Left ventricle myocardium superior (tissue), 1 donor: ENCODE results near the gene FABP7. TPM values are rescaled to one million over a fixed set of nuclear protein-coding genes. Genes with fewer than 3 reads are reported as not detected.

Experiments
- ATAC-seq: fragments of 200-7000 bp; cut with Tn5 transposase; one replicate; pipeline ENCODE4 v1.9.1; 2020; ENCODE audit warnings: mild to moderate bottlenecking, moderate library complexity
- DNase-seq: peaks from one replicate; pipeline ENCODE4 v3.0.0-alpha.2; 2020
- intact Hi-C: fragments of 100-400 bp; cut with micrococcal nuclease; formaldehyde crosslinking; loops from one replicate; pipeline ENCODE4 v1.11.0; 2022
- total RNA-seq: library from RNA; stranded (reverse); fragmentation: NEBNext Ultra II Directional; extraction: Animal tissue kit (Norgen Biotek cat#: 25700); gene quantifications from one replicate; pipeline ENCODE4 v1.2.1, GENCODE V29; 2021
- donor health status: DM: no; HTN: yes; CAD: no; lungs with severe emphysema.

The FABP7 gene
- total RNA-seq, 1 donor from 2014 or later, result not detected

GRCh38 chr6:122753688-122754056 is 25.8 kb upstream of the FABP7 start:
- ATAC-seq, result peak; percentile 59
- intact Hi-C loops, result no loop called here

GRCh38 chr6:122754191-122754731 is 25.3 kb upstream of the FABP7 start:
- no peak for ATAC-seq
- intact Hi-C loops, result no loop called here

More at GRCh38 chr6:122753688-122754056, 25.8 kb upstream of the FABP7 start:
- no peak for DNase-seq

GRCh38 chr6:122755901-122756300 is 23.6 kb upstream of the FABP7 start:
- intact Hi-C loops, result no loop called here
- DNase-seq (no peak), ATAC-seq (no peak)

More at GRCh38 chr6:122754191-122754731, 25.3 kb upstream of the FABP7 start:
- DNase-seq, result no peak

GRCh38 chr6:122758927-122759334 is 20.6 kb upstream of the FABP7 start:
- intact Hi-C loops, result no loop called here
- DNase-seq (no peak), ATAC-seq (no peak)

GRCh38 chr6:122760330-122760729 is 19.2 kb upstream of the FABP7 start:
- no peak for DNase-seq
- no peak for ATAC-seq
- intact Hi-C loops, result no loop called here

- ATAC-seq (no peak), DNase-seq (no peak)
- intact Hi-C loops, result no loop called here
These were observed 13.3 kb upstream of the FABP7 start for GRCh38 chr6:122766256-122766655.

- no peak for ATAC-seq
- intact Hi-C loops, result no loop called here
These were observed 8.5 kb upstream of the FABP7 start for GRCh38 chr6:122770835-122771601.

GRCh38 chr6:122772724-122773415 is 6.6 kb upstream of the FABP7 start:
- intact Hi-C loops, result no loop called here
- ATAC-seq, result no peak
- no peak for DNase-seq

More at GRCh38 chr6:122770835-122771601, 8.5 kb upstream of the FABP7 start:
- DNase-seq, result no peak

GRCh38 chr6:122775975-122776374 is 3.5 kb upstream of the FABP7 start:
- intact Hi-C loops, result no loop called here
- no peak for ATAC-seq
- DNase-seq, result no peak

- intact Hi-C loops, result no loop called here
- DNase-seq (no peak), ATAC-seq (no peak)
These were observed 1.2 kb upstream of the FABP7 start for GRCh38 chr6:122778302-122778701.

GRCh38 chr6:122778985-122779661 is 393 bp upstream of the FABP7 start:
- DNase-seq (no peak), ATAC-seq (no peak)
- intact Hi-C loops, result no loop called here

- ATAC-seq, result no peak
- DNase-seq, result no peak
- intact Hi-C loops, result no loop called here
These were observed 598 bp downstream of the FABP7 start for GRCh38 chr6:122780114-122780513.

- no peak for ATAC-seq
- intact Hi-C loops, result no loop called here
- no peak for DNase-seq
These were observed 2.2 kb downstream of the FABP7 start for GRCh38 chr6:122781716-122782115.

- intact Hi-C loops, result no loop called here
- DNase-seq (no peak), ATAC-seq (no peak)
These were observed 3.9 kb downstream of the FABP7 start for GRCh38 chr6:122783401-122783800.

- ATAC-seq (no peak), DNase-seq (no peak)
- intact Hi-C loops, result no loop called here
These were observed 6.4 kb downstream of the FABP7 start for GRCh38 chr6:122785891-122786290.

- ATAC-seq, result no peak
- DNase-seq, result no peak
- intact Hi-C loops, result no loop called here
These were observed 8.2 kb downstream of the FABP7 start for GRCh38 chr6:122787721-122788120.

GRCh38 chr6:122788208-122788607 is 8.7 kb downstream of the FABP7 start:
- no peak for DNase-seq
- intact Hi-C loops, result no loop called here
- no peak for ATAC-seq

- DNase-seq, result no peak
- no peak for ATAC-seq
- intact Hi-C loops, result no loop called here
These were observed 9.2 kb downstream of the FABP7 start for GRCh38 chr6:122788663-122789181.

- intact Hi-C loops, result no loop called here
- peak; percentile 83 for DNase-seq
- peak; percentile 92 for ATAC-seq
These were observed 9.9 kb downstream of the FABP7 start, which contains the start of gene SMPDL3A for GRCh38 chr6:122789182-122790027. Gene SMPDL3A, plus strand, starts transcription at chr6:122789258. Its CDS starts 89 bp downstream, at chr6:122789347.
